Measurements from ENCODE around the gene MLF1.

The MLF1 gene

GRCh38 chr3:158563076-158563475 lies 7.9 kb upstream of the MLF1 start:
- H3K27ac ChIP-seq = no peak overlapping the region
- no peak for TF ChIP-seq ZFX (IDR thresholded peaks at IDR 0.05; ENCODE audit: borderline replicate concordance)
- TF ChIP-seq, protein P1, sequence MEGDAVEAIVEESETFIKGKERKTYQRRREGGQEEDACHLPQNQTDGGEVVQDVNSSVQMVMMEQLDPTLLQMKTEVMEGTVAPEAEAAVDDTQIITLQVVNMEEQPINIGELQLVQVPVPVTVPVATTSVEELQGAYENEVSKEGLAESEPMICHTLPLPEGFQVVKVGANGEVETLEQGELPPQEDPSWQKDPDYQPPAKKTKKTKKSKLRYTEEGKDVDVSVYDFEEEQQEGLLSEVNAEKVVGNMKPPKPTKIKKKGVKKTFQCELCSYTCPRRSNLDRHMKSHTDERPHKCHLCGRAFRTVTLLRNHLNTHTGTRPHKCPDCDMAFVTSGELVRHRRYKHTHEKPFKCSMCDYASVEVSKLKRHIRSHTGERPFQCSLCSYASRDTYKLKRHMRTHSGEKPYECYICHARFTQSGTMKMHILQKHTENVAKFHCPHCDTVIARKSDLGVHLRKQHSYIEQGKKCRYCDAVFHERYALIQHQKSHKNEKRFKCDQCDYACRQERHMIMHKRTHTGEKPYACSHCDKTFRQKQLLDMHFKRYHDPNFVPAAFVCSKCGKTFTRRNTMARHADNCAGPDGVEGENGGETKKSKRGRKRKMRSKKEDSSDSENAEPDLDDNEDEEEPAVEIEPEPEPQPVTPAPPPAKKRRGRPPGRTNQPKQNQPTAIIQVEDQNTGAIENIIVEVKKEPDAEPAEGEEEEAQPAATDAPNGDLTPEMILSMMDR (IDR thresholded peaks at IDR 0.05) = no peak

DNA sequence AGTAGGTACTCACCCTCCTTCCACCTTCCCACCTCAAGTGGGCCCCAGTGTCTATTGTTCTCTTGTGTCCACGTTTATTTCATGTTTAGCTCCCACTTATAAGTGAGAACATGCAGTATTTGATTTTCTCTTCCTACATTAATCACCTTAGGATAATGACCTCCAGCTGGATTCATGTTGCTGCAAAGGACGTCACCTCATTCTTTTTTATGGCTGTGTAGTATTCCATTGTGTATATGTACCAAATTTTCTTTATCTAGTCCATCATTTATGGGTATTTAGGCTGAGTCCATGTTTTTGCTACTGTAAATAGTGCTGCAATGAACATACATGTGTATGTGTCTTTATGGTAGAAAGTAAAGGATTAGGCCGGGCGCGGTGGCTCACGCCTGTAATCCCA lies 5.9 kb upstream of the MLF1 start:
- H3K27ac ChIP-seq = no peak overlapping the region
- no peak for TF ChIP-seq ZFX (IDR thresholded peaks at IDR 0.05; ENCODE audit: borderline replicate concordance)
- TF ChIP-seq, protein P1 (IDR thresholded peaks at IDR 0.05) = no peak

DNA sequence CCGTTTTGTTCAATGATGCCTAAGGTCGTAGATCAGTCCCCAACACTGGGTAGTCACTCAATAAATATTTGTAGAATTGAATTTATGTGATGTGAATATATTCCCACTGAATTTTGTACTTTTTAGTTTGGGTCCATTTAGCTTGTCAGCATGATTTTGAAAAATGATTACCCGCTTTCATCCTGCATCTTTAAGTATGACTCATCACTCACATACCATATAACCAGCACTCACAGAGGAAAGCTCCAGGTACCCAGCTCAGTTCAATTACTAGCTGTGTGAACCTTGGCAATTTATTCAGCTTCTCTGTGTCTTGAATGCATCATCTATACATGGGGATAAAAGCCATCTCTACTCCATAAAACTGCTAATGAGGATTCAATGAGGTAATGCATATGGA lies 2.2 kb upstream of the MLF1 start:
- no peak overlapping the region for H3K27ac ChIP-seq
- TF ChIP-seq, protein P1 (IDR thresholded peaks at IDR 0.05) = no peak
- no peak for TF ChIP-seq ZFX (IDR thresholded peaks at IDR 0.05; ENCODE audit: borderline replicate concordance)

DNA sequence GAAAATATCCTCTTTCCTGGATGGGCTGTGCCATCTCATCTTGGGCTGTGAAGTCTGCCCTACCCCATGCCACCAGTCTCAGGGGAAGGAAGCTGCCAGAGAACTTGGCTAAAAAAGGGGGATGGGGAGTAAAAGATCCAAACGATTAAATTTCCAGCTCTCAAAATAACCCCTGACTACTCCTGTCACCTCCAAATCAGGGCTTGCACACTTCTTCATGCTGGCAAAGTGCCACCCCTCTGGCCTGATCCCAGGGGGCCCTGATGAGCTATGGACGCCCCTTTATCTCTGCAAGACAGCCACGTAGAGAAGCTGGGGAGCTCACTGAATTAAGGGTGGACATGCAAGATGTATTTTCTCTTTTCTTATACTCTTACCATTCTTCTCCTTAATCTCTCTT lies 1.2 kb upstream of the MLF1 start:
- H3K27ac ChIP-seq = no peak overlapping the region
- TF ChIP-seq, protein P1 (IDR thresholded peaks at IDR 0.05) = no peak
- TF ChIP-seq ZFX (IDR thresholded peaks at IDR 0.05; ENCODE audit: borderline replicate concordance) = no peak

DNA sequence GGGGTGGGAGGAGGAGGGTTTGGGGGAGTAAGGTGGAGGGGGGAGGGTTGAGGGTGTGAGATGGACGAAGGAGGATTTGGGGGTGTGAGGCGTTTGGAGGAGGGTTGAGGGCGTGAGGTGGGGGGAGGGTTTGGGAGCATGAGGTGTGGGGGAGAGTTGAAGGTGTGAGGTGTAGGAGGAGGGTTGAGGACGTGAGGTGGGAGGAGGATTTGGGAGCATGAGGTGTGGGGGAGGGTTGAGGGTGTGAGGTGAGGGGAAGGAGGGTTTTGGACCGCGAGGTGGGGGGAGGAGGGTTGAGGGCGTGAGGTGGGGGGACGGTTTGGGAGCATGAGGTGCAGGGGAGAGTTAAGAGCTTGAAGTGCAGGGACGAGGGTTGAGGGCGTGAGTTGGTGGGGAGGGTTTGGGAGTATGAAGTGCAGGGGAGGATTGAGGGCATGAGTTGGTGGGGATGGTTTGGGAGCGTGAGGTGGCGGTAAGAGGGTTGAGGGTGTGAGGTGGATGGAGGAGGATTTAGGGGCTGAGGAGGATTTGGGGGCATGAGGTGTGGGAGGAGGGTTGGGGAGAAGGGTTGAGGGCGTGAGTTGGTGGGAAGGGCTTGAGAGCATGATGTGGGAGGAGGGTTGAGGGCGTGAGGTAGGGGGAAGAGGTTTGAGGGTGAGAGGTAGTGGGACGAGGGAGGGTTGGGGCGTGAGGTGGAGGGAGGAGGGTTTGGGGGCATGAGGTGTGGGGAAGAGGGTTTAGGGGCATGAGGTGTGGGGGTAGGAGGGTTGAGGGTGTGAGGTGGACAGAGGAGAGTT lies 1.2 kb downstream of the MLF1 start:
- H3K27ac ChIP-seq = no peak overlapping the region
- no peak for TF ChIP-seq ZFX (IDR thresholded peaks at IDR 0.05; ENCODE audit: borderline replicate concordance)
- TF ChIP-seq, protein P1 (IDR thresholded peaks at IDR 0.05) = no peak

- TF ChIP-seq, protein P1 (IDR thresholded peaks at IDR 0.05) = no peak
- TF ChIP-seq ZFX (IDR thresholded peaks at IDR 0.05; ENCODE audit: borderline replicate concordance) = no peak
These were observed 1.7 kb downstream of the MLF1 start for GRCh38 chr3:158572766-158573060.

DNA sequence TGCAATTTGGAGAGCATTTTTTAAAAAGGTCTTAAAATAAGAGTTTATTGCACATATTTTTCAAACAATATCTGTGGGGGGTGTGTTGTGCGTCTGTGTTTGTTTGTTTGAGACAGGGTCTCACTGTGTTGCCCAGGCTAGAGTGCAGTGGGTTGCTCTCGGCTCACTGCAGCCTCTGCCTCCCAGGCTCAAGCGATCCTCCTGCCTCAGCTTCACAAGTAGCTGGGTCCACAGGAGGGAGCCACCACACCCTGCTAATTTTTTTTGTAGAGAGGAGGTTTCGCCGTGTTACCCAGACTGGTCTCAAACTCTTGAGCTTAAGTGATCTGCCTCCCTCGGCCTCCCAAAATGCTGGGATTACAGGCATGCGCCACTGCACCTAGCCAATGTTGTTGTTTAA lies 2.7 kb downstream of the MLF1 start:
- no peak overlapping the region for H3K27ac ChIP-seq
- TF ChIP-seq ZFX (IDR thresholded peaks at IDR 0.05; ENCODE audit: borderline replicate concordance) = no peak
- TF ChIP-seq, protein P1 (IDR thresholded peaks at IDR 0.05) = no peak

More at GRCh38 chr3:158572766-158573060, 1.7 kb downstream of the MLF1 start:
- no peak overlapping the region for H3K27ac ChIP-seq

Data from 22Rv1 (cell line).